ENCODE measurements around the gene ZNF35.
"Not testable (repeated sequence)": the region's sequence is repeated elsewhere in the genome, so short reads cannot be mapped to it uniquely, and the experiment has no call there.

ZNF35 gene

DNA sequence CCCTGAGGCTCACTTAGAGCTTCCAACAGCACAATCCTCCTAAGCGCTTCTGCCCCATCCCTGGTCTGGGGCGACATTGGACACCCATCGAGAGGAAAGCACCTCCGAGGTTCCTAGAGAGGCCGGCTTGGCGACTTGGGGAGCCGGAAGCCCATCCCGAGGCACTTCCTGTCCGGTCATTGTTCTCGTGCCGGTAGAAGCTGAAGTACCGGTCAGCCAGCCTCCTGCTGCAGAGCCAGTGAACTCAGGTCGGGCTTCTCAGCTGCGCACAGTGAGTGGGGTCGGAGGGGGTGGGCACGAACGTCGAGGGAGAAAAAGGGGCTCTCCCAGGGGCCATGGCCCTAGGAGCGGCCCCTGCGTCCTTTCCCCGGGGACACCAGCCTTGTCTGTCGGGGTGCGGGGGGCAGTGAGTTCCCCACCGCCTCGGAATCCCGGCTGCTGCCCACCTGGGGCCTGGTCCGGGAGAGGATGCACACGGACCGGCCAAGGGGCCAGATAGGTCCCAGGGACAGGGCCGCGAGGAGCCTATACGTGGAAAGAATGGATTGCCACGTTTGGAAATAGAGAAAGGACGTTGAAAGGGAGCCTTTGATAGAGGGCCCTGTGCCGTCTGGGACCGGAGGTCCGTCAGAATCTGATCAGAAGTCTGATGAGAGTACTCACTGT, at the start of gene ZNF35:
ZNF35 (plus strand) TSS at position 169 of the 666 bp plus-strand sequence. CDS start 2,336 bp downstream, outside the sequence.
- DNase-seq = peak; percentile 37

DNA sequence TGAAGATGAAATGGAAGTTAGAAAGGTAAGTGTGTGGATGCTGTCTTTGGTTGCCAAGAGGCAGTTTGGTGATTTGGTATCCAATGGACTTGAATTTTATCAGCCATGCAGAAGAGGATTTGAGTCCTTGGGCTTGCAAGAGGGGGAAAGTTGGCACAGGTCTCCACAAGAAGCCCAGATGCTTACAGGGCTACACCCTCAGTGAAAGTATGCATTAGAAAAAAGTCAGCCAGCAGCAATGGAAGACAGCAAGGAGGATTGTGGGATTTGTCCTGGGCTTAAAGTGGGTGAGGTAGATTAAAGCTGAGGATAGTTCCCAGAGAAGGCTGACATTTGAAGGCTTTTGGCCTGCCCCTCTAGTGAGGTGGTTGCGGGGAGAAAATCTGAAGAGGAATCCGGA, 46.8 kb upstream of the ZNF35 start:
- DNase-seq = no peak

DNA sequence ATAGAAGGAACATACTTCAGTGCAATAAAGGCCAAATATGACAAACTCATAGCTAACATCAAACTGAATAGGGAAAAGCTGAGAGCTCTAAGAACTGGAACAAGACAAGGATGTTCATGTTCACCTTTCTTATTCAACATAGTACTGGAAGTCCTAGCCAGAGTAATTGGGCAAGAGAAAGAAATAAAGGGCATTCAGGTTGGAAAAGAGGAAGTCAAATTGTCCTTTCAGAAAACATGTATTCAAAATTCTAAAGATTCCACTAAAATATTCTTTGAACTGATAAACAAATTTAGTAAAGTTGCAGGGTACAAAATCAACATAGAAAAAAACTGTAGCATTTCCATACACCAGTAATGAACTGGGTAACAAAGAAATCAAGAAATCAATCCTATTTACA, 35.9 kb upstream of the ZNF35 start:
- no peak for DNase-seq

DNA sequence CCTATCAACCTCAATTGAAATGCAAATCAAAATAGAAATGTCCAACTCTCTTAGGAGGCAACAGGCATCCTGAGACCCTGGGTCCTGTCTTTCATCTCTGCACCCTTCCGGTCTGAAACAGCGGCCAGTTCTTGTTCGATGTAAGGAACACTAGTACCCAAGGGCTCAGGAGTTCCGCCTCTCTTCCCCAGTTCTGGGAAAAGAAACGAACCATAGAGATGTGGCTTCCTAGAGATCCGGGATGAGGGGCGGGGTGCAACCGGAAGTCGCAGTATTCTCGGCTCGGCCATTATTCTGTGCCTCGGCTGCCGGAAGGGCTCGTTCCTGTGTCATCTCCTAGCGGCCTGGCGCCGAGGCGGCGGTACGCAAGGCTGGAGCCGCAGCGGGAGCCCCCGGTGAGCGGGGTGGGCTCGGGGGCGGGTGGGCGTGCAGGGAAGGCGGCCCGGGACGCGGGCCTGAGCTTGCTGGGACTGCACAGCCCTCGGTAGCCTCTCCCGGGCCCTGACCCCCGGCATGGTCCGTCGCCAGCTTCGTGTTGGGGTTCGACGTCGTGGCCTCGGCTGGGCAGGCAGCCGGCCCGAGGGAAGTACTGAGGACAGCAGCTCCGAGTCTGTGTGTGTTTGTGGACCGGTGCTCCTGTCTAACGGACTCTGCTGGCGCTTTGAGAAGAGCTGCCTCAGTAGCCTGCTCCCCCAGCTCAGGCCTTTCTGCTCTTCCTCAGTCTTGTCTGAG, 23.6 kb upstream of the ZNF35 start, which contains the start of gene ZNF197:
ZNF197 (plus strand) TSS at position 288 of the 732 bp plus-strand sequence. CDS start 4,119 bp downstream, outside the sequence.
- peak; percentile 60 for DNase-seq

DNA sequence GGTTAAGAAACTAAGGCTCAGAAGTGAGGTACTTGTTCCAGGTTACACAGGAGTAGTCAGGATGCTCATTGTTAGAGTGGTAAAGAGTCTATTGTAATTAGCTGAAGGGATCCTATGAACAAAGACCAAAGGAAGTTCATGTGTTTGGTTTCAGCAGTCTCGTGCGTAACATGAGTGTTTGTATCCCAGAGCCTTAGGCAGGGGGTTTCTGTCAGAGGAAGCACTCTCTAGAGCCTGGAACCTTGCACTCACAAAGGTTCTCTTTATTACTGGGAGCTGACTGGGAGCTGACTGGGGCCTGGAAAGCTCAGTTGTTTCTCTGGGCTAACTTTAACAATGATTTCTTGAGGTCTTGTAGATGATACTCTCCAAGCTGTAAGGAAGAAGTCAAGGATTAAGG, 19.8 kb upstream of the ZNF35 start:
- DNase-seq = no peak

DNA sequence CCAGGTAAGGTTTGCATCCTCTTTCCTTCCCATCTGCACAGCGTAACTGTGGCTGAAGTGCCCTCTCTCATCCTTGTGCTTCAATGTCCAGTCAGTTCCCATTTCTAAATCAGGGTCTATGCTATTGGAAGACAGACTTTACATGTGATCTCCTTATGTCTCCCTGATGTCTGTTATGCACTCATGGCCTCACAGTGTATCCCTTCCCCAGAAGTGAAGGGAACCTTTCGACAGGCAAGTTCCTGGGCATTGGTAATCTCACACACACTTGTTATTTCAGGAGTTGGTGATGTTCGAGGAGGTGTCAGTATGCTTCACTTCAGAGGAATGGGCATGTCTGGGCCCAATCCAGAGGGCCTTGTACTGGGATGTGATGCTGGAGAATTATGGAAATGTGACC, 16.3 kb upstream of the ZNF35 start:
- no peak for DNase-seq

DNA sequence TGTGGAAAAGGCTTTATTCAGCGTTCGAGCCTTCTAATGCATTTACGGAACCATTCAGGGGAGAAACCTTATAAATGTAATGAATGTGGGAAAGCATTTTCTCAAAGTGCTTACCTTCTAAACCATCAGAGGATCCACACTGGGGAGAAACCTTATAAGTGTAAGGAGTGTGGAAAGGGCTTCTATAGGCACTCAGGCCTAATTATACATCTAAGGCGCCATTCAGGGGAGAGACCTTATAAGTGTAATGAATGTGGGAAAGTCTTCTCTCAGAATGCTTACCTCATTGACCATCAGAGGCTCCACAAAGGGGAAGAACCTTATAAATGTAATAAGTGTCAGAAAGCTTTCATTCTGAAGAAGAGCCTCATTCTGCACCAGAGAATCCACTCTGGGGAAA, 6.2 kb upstream of the ZNF35 start:
- DNase-seq = no peak

DNA sequence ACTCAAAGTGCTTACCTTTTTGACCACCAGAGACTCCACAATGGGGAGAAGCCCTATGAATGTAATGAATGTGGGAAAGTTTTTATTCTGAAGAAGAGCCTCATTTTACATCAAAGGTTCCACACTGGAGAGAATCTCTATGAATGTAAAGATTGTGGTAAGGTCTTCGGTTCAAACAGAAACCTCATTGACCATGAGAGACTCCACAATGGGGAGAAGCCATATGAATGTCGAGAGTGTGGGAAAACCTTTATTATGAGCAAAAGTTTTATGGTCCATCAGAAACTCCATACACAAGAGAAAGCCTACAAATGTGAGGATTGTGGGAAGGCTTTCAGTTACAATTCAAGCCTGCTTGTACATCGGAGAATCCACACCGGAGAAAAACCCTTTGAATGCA, 5.5 kb upstream of the ZNF35 start:
- no peak for DNase-seq

DNA sequence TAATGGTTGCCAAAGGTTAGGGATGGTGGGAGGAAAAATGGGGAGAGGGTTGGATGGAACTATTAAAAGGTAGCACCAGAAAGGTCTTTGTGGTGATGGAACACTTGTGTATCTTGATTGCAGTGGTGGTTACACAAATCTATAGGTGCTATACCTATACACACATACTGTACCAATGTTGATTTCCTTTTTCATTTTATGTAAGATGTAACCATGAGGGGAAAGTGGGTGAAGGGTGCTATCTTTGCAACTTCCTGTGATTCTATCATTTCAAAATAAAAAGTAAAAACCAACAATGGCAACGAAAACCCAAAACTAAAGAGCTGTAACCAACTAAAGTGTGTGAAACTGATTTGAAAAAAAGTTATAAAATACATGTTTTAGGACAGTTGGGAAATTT, 761 bp upstream of the ZNF35 start:
- no peak for DNase-seq

DNA sequence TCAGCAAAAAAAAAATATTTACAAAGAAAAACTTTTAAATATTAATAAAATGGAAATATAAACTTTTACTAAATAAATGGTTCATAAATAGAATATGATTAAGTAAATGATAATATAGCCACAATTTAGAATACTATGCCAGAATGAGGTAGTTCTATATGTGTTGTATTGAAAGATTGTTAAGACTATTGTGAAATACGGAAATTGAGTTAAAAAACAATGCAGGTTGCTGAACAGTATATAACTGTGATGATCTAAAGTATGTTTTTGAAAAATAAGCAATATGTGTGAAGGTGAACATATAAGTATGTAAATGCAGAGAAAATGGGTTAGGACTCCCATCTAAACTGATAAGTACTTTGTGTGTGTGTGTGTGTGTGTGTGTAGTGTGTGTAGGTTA, 1.2 kb downstream of the ZNF35 start:
- DNase-seq = no peak

DNA sequence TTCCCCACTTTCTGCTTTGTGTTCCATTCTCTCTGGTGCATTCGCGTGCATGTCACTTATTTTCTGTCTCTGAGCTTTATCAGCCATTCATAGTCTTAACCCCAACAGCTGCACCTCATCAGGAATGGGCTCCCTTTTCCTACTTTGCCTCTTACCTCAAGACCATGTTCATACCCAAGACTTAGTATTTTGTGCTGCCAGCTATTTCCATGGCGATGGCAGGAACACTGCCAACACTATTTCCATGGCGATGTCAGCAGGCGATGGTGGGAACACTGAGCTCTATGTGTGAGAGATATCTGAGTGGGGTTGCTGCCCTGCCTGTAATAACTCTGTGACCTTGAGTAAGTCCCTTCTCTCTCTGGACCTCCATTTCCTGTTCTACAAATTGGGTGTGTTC, 5.5 kb downstream of the ZNF35 start:
- DNase-seq = no peak

DNA sequence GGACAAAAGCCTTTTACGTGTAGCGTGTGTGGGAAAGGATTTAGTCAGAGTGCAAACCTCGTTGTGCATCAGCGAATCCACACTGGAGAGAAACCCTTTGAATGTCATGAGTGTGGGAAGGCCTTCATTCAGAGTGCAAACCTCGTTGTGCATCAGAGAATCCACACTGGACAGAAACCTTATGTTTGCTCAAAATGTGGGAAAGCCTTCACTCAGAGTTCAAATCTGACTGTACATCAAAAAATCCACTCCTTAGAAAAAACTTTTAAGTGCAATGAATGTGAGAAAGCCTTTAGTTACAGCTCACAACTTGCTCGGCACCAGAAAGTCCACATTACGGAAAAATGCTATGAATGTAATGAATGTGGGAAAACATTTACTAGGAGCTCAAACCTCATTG, 10.5 kb downstream of the ZNF35 start:
- no peak for DNase-seq

DNA sequence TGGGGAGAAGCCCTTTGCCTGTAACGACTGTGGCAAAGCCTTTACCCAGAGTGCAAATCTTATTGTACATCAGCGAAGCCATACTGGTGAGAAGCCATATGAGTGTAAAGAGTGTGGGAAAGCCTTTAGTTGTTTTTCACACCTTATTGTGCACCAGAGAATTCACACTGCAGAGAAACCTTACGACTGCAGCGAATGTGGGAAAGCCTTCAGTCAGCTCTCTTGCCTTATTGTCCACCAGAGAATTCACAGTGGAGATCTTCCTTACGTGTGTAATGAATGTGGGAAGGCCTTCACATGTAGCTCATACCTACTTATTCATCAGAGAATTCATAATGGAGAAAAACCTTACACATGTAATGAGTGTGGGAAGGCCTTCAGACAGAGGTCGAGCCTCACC, 10.9 kb downstream of the ZNF35 start:
- no peak for DNase-seq

DNA sequence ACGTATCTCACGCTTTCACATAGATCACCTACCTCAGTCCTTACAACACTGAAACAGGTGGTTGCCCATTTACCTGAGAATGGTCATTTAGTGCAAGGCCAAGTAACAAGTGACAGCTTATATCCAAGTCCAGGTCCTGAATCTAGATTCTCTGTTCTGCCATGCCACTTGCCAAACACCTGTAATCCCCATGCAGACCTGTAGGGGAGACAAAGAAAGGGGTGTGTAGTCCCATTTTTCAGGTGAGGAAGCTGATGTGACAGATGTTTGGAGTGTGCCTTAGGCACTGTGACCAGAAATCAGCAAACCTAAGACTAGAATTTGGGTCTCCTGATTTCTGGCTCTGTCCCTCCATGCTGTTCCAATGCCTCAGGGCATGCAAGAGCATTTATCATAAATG, 12.7 kb downstream of the ZNF35 start:
- no peak for DNase-seq

DNA sequence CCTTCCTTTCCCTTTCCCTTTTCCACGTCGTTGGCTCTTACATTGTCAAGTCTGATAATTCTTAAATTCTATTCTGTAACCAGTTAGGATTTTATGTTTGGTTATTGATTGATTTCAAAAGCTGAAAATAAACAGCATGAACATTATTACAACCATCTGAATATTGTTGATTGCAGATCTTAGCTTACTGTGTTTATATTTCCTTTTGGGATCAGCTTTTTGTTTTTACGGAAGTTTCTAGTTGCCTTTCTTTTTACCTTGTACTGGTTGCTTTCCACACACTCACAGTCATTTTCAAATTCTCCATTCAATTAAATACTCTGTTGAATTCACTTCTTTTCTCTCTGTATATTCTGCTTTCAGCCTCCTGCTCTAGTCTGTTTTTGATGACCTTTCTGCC, 16.6 kb downstream of the ZNF35 start:
- no peak for DNase-seq

DNA sequence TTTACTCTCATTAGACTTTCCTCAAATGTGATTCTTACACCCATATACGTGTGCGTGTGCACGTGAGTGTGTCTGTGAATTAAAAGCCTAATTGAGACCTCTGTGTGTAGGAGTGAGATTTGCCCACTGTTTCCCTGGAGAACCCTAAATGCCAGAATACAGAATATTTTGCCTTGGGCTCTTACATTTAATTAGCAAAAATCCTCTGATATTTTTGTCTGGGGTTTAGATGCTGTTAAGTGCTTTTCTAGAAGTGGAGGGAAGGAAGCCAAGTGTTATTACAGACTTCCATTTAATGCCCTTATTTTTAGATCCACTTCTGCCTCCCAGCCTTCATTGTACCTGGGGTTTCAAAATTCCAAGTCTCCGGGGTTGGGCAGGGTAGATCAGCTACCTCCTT, 17.8 kb downstream of the ZNF35 start:
- DNase-seq = no peak

DNA sequence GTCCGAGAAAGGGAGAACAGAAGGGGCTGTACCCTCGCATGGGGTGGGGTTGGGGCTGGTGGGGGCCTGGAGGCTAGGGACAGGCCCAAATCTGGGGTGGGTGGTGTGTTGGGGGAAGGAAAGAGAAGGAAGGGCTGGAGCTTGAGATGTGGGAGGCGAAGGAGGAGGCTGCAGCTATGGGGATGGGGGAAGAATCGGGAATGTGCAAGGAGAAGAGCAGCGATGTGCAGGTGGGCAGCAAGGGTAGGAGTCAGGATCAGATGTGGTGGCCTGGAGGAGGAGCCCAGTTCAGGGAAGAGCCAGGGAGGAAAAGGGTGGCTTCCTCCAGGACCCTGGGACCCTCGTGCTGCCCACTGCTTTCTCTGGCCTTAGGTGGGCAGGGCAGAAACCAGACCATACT, 21.2 kb downstream of the ZNF35 start:
- DNase-seq = no peak

DNA sequence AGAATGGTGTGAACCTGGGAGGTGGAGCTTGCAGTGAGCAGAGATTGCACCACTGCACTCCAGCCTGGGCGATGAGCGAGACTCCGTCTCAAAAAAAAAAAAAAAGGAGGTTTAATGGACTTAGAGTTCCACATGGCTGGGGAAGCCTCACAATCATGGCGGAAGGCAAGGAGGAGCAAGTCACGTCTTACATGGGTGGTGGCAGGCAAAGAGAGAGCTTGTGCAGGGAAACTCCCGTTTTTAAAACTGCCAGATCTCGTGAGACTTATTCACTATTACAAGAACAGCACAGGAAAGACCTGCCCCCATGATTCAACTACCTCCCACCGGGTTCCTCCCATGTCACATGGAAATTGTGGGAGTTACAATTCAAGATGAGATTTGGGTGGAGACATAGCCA, 24.9 kb downstream of the ZNF35 start:
- not testable (repeated sequence) for DNase-seq

DNA sequence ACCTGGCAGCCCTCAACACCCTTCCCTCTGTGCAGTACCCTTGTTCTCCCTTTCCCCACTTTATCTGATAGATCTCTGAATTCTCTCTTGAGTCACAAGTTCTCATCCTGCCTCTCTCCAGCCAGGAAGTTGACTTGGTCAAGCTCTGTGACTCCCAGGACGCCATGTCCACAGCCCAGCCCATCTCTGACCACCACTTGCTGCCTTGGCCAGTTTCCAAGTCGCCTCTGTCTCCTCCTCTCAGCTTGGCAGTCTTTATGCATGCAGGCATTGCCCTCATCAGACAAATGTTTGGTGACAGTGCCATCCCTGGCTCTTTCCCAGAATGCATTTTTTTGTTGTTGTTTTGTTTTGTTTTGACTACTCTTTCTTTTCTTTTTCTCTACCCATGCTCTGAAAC, 25.7 kb downstream of the ZNF35 start:
- DNase-seq = no peak

DNA sequence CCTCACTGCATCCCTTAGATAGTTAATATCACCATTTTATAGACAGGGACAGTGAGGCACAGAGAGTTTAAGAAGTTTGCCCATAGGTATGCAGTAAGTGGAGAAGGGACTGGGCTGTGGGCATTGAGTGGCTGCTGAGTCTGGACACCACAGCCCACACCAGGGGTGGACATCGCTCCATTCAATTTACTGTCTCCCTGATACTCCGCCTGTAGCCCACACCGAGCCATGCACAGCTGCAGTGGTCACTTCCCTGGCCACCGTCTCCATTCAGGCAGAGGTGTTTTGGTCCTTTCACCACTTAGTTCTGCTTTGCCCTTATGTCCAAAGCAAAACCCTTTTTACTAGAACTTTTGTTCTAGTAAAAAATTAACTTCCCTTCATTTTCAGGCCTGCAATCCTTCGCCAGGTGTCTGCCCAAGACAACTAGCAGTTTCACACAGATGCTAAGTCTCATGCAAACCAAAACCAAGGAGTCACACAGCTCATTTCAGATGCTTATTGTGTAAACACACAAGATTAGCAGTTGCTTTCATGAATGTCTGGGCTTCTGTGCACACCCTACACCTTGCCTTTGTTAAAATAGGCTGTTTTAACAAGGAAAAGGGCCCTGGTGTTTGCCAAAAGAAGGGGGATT, 30.1 kb downstream of the ZNF35 start:
- DNase-seq = no peak

DNA sequence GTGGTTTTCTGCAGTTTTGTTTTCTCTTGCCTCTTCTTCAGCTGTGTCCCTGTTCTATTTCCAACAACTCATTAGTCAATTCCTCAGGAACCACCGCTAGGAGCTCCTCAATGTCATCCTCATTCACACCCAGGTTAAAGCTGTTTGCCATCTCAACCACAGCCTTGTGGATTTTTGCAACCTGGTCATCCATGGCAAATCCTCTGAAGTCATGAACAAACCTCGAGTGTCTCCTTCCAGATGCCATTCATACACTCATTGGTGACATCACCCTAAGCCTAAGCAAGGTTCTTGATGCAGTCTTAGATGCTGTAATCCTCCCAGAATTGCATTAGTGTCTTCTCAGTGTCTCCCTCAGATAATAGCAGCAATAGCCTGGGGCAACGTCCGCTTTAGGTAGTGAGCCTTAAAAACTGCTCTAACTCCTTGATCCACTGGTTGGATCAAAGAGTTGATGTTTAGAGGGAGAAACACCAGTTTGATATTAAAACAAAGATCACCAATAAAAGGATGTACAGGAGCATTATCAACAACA, 32.5 kb downstream of the ZNF35 start:
- DNase-seq = no peak

DNA sequence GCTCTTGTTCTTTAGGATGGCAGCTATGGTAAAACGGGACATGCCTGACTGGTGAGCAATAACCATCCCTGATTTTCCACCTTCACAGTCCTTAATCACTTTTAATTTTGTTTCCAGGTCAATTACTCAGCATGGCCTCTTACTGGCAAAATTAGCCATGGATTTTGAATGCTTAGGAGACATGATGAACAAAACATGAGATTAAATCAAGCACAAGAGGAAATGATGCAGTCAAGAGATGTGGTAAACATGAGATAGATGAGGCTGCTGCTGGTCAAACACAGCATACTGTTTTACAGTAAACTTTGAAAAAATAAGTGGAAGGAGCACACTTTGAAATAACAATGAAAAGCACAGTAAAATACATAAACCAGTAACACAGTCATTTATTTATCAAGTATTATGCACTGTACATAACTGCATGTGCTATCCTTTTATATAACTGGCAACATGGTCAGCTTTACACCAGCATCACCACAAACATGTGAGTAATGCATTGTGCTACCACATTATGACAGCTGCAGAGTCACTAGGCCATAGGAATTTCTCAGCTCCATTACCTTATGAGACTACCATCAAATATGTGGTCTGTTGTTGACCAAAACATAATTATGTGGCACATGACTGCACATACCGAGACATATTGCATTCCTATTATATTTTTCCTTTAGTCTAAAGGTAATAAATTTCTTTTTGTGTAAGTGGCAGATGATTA, 33.8 kb downstream of the ZNF35 start:
- no peak for DNase-seq

DNA sequence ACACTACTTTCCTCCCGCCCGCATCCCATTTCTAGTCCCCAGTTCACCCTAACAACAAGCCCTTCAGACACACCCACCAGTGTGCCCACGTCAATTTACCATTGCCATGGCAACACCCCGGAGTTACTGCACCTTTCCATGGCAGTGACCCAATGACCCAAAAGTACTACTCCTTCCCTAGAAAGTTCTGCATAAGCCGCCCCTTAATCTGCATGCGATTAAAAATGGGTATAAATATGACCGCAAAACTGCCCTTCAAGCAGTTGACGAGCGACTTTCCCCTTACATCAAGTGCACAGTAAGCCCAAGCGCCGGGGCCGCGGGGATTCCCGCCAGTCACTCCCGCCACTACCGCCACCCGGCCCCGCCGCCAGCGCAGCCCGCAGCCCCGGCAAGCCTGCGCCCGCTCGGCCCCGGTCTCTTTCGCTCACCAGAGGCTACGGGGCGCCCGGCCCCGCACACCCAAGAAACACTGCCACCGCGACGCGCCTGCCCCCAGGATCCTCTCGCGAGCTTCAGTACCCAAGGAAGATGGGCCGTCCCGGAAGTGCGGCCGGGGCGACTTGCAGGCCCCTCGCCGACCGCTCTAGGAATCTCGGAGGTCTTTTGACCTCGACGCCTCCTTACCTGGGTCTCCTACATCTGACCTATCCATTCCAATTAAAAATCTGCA, 36.7 kb downstream of the ZNF35 start:
- peak; percentile 55 for DNase-seq

Data from CD4-positive, alpha-beta T cell treated with Interleukin-12 subunit alpha and Interleukin-12 subunit beta, for 1 hour (primary cell).